Putamen (tissue), 1 donor: ENCODE data around the gene CELA2A.
A peak's percentile ranks its signal among the peaks of the same experiment; 100 is the strongest.
"Not testable (repeated sequence)": the region's sequence is repeated elsewhere in the genome, so short reads cannot be mapped to it uniquely, and the experiment has no call there.

Experiments
- DNase-seq: peaks from one replicate; pipeline ENCODE4 v3.0.0-alpha.2; 2016; ENCODE audit warnings: low spot score

CELA2A gene

DNA sequence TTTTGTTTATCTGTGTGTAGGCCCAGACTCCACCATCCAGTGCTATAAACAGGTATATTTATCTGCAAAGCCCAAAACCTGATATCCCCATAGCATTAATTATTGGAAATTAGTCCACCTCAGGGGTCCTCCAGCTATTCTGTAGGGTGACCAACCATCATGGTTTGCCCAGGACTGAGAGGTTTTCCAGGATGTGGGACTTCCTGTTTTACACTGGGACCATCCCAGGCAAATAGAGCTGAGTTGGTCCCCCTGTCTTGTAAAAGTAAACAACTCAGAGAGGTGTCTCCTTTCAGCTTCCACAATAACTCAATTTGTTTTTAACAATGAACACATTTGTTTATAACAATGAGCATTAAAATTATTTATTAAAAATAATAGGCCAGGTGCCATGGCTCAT, 11.6 kb downstream of the CELA2A start:
- no peak for DNase-seq

DNA sequence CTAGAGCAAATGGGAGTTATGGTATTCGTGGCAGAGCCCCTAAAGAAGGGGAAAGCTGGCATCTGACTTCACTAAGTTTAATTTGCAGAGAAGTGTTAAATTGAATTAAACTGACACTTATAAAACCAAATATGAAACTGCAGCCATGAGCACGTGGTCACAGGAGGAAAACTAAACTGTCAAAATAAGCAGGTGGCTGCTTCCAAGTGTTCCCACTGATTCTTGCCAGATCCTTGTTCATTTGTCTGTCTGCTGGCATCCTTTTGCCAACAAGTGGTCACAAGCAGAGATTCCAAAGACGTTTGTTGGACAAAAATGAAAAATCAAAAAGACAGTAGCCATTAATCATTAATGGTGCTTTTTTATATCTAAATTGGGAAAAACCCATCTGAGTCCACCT, 12.8 kb downstream of the CELA2A start:
- DNase-seq: no peak

DNA sequence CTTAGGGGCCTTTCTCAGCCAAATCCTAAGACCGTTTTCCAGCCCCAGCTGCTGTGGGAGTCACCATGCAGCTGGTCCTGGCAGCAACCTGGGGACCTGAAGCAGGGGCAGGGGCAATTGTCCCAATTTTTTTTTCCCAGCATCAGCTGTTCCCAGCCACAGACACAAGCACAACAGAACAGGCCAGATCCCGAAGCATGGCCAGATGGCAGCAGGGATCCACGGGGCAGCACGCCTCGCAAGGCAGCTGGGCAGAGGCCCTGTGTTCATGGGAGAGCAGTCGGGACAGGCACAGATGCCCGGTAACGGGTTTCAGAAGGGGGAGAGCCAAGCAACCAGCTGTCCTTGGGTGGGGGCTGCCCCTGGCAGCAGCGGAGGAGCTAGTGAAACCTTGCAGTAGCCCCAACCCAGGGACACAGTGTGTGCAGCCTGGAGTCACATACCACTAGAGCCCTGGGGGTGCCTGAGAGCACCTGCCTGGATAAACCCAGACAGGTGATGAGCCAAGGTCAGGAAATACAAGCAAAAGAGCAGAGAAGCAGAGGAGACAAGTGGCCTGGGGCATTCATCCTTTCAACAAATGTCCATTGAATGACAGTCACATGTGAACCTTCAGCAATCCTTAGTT, 13.4 kb downstream of the CELA2A start:
- not testable (repeated sequence) for DNase-seq

DNA sequence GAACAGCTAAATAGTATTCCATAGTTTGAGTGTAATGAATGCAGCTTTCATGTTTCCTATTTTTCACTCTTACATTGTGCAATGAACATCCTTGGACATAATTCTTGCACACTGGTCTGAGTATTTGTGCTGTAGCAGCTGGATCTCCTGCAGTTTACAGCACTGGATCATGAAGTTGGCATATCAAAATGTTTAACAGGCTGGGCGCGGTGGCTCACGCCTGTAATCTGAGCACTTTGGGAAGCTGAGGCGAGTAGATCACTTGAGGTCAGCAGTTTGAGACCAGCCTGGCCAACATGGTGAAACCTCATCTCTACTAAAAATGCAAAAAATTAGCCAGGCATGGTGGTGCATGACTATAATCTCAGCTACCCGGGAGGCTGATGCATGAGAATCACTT, 14.5 kb downstream of the CELA2A start:
- not testable (repeated sequence) for DNase-seq

DNA sequence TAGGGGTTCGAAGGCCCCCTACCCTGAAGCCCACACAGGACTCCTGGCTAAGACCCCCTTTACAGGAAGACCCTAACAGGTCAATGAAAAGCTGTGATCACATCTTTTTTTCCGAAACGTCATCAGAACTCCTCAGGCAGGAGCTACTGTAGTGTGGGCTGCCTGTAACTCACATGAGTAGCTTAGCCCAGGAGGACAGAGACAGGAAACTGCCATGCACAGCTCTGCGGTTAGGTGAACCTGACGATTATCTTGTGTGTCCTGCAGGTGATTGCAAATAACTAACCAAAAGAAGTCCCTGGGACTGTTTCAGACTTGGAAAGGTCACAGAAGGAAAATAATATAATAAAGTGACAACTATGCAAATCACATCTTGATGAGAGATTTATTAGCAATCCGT, 15.2 kb downstream of the CELA2A start:
- not testable (repeated sequence) for DNase-seq

DNA sequence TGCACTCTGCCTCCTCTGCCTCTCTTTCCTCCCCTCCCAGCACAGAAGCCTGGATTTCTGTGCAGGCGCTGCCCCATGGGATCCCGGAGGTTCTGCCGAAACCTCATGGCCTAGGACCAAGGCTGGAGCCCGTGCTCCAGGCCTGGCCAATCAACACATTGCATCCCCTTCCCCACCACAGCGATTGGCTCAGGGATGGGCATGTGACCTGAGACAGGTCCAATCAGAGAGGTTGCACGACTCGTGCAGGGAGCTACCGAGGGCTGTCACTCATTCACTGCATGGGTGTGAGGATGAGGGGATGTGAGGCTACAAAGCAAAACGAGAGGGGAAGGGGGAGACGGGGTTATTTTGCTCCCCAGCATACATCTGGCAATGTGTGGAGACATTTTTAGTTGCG, 16.1 kb downstream of the CELA2A start:
- no peak for DNase-seq

DNA sequence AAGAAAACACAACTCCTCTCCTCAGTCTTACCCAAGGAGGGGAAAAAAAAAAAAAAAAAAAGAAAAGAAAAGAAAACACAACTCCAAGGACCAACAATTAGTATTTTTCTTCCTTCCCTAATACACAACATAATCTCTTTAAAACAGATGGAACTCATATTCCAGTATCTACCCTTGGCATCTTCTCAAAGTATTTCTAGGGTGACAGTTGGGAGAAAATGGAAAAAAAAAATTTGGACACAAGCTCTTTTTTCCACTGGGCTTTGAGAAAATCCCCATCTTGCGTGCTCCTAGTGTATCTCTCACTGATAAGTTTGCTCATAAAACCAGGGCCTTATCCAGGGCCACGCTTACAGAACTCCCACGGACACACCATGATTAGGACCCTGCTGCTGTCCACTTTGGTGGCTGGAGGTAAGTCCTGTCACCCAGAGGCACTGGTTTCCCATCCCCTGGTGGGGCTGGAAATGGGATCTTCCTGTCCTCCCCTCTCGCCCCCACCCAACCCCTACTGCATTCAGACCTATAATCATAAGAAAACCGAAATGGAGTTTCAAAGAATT, 19.3 kb downstream of the CELA2A start, which contains the start of gene CELA2B:
Gene CELA2B (plus strand): TSS at position 353 of the 563 bp plus-strand sequence. CDS start 22 bp downstream, at position 375.
- no peak for DNase-seq

DNA sequence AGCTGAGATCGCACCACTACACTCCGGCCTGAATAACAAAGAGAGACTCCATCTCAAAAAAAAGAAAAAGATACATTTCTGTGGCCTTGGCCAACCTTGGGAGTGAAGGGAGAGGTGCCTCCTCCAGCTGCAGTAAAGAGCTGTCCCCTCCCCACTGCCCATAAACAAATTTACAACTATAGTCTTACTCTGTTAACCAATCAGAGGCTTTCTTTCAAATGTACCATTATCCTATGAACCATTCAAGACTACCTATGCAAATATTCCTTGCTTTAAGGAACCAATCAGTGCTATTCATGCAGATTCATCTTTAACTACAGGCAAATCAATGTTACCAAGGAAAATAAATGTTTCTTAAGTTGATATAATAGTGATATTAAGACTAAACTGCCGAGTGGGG, 20.4 kb downstream of the CELA2A start:
- no peak for DNase-seq

DNA sequence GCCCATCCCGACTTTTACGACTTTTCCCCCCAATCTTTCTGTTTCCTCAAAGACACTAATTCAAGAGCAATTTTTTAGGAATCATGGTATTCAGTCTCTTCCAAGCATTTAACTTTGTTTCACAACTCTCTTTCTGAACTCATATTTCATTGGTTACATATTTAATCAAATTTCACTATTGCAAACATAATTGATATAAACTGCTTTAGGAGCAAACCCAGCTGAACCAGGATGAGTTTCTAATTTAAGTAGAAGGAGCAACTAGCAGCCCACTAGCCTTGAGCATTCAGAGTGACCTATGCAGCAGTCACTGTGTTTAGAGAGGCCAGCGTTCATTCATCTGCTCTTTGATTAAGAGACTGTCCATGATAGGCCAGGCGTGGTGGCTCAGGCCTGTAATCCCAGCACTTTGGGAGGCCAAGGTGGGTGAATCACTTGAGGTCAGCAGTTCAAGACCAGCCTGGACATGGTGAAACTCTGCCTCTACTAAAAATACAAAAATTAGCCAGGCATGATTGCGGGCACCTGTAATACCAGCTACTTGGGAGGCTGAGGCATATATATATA, 21.2 kb downstream of the CELA2A start:
- DNase-seq: no peak

DNA sequence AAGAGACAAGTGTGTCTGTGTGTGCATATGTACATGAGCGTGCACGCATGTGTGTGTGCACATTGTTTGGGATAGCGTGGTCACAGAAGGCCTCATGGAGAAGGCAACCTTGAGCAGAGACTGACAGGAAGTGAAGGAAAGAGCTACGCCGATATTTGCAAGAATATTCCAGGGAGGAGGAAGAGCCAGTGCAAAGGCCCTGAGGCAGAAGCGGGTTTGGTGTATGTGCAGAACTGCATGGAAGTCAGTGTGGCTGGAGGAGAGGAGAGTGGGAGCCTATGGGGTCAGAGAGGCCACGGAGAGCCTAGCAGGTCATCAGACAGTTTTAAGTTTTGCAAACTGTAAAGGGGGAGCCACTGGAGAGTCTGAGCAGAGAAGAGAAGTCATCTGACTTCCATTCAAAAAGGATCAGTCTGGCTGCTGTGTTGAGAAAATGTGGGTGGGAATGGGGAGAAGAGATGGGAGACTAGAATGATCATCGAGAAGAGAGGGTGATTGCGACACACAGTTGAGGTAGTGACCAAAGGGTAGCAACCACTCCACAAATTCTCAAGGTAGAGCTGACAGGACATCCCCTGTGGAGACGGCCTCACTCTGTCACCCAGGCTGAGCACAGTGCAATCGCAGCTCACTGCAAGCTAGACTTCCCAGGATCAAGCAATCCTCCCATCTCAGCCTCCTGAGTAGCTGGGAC, 23.3 kb downstream of the CELA2A start:
- DNase-seq: no peak

DNA sequence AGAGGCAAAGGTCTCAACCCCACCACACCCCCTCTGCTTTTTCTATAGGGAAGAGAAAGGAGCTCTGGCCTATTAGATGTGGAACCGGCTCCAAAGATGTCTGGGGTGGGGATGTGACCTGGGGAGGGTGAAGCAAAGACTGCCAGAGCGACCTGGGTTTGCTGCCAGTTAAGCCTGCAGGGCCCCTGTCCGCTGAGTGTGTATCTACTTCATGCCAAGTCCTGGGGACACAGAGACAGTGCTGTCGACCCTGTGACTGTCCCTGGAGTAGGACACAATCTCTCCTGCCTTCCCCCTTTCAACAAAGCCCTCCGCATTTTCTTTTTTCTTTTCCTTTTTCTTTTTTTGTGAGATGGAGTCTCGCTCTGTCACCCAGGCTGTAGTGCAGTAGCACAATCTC, 25.9 kb downstream of the CELA2A start:
- DNase-seq: not testable (repeated sequence)

DNA sequence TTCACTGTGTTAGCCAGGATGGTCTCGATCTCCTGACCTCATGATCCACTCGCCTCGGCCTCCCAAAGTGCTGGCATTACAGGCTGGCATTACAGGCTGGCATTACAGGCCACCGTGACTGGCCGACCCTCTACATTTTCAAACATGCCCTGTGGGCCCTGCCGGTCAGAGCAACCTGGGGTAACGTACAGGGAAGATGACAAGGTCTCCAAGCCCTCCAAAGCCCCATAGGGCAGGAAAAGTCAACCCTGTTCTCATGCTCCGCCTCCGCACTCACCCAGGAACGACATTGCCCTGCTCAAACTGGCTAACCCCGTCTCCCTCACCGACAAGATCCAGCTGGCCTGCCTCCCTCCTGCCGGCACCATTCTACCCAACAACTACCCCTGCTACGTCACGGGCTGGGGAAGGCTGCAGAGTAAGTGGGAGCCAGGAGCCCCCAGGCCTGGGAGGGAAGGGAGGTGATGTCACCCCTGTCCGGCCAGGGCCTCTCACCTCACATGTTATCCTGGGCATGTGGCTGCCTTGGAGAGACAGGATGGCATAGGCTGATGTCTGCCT, 26.5 kb downstream of the CELA2A start:
- not testable (repeated sequence) for DNase-seq

DNA sequence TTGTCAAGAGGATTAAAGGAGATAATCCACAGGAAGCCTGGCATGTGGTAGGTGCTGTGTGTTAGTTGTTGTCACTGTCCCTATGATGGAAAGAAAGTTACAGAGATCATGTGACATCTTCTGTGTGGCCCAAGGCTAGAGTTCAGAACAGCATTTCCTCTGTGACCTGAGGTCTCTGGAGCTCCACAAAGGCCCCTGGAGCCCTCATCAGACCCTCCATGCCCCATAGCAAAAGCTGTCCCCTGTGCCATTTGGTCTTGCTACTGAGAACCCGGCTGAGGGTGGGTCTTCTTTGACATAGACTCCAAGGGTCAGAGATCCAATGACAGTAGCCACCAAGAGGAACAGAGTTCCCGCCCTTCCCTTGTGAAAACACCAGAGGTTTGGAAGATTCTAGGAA, 27.4 kb downstream of the CELA2A start:
- no peak for DNase-seq

DNA sequence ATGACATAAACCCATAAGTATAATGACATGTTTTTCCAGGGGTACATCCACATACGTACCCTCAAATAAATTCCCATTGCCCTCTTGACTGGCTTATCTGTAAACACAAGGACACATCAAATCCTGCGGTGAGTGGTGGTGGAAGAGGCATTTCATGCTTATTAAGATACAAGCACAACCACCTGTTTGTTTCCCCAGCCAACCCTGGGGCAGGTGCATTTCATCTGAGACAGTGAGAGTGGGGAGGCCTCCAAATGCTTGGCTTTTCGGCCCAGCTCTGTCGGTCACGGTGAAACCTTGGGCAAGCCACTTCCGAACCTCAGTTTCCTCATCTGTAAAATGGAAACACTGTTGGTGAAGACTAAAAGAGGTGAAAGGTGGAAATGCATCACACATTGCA, 27.9 kb downstream of the CELA2A start:
- not testable (repeated sequence) for DNase-seq

DNA sequence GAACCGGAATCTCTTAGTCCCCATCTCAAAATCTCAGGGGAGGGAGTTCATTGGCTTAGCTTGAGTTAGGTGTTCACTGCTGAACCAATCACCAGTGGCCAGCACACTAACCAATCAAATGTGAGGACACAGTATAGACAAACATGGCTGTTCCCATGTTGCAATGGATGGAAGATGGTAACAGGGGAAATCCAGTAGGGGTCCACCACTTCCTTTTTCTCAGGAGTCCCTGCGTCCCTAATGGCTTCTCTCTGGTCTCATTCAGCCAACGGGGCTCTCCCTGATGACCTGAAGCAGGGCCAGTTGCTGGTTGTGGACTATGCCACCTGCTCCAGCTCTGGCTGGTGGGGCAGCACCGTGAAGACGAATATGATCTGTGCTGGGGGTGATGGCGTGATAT, 29.1 kb downstream of the CELA2A start:
- DNase-seq: no peak

DNA sequence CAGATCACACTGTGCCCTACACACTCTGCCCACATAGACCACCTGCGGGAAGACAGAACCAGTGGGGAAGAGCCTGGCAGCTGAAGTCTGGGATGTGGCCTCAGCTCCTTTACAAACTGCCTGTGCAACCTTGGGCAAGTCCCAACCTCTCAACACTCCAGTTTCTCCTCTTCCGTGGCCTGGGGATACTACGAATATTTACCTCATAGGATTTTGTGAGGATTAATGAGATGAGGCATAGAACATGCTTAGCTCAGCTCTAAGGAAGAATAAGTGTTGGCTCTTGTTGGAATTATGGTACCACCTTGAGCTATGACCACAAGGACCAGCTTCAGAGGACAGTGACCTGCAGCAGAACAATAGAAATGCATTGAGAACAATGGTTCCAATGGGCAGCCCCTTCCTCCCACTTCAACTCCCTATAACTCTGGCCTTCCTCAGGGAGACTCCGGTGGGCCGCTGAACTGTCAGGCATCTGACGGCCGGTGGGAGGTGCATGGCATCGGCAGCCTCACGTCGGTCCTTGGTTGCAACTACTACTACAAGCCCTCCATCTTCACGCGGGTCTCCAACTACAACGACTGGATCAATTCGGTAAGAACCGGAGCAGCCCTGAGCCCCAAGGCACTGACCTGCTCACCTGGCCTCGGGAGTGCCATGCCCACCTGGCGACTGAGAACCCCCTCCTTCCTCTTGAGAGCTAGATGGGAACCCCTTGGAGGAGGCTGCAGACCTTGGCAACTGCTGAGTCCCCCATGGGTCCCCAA, 30.5 kb downstream of the CELA2A start:
- DNase-seq: not testable (repeated sequence)

DNA sequence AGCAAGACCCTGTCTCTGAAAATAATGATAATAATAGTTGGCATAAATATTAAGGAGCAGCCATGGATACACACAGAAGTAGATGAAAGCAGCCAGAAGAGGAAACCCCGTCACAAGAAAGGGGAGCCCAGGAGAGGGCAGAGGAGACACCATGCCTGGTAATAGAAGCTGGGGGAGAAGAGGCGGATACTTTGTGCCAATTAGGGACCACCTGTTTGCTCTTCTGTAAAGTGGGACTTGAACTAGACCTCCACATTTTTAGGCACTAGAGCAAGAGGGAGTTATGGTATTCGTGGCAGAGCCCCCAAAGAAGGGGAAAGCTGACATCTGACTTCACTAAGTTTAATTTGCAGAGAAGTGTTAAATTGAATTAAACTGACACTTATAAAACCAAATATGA, 31.8 kb downstream of the CELA2A start:
- no peak for DNase-seq

DNA sequence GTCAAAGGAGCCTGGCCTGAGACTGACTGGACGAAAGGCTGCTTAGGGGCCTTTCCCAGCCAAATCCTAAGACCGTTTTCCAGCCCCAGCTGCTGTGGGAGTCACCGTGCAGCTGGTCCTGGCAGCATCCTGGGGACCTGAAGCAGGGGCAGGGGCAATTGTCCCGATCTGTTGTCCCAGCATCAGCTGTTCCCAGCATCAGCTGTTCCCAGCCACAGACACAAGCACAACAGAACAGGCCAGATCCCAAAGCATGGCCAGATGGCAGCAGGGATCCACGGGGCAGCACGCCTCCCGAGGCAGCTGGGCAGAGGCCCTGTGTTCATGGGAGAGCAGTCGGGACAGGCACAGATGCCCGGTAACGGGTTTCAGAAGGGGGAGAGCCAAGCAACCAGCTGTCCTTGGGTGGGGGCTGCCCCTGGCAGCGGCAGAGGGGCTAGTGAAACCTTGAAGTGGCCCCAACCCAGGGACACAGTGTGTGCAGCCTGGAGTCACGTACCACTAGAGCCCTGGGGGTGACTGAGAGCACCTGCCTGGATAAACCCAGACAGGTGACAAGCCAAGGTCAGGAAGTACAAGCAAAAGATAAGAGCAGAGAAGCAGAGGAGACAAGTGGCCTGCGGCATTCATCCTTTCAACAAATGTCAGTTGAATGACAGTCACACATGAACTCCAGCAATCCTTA, 32.7 kb downstream of the CELA2A start:
- DNase-seq: peak; percentile 22

DNA sequence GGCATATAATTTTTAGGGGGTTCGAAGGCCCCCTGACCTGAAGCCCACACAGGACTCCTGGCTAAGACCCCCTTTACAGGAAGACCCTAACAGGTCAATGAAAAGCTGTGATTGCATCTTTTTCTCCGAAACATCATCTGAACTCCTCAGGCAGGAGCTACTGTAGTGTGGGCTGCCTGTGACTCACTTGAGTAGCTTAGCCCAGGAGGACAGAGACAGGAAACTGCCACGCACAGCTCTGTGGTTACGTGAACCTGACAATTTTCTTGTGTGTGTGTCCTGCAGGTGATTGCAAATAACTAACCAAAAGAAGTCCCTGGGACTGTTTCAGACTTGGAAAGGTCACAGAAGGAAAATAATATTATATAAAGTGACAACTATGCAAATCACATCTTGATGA, 34.5 kb downstream of the CELA2A start:
- not testable (repeated sequence) for DNase-seq

DNA sequence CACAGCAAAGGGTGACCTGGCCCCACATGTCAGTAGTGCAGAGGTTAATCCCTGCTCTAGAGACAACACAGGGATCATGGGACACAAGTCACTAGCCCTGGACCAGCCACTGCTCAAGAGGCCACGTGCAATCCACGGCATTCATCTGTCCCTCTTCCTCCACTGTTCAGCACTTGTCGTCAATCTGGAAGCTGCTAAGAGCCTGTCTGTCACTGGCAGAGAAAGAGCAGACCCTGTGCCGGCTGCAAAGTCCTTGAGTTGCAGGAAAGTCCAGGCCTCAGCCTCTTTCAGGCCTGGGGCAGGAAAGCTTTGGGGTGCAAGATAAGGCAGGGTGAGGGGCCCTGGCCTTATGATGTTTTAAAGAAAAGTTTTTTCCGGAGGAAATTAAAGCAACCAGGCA, 36.1 kb downstream of the CELA2A start:
- DNase-seq: no peak

DNA sequence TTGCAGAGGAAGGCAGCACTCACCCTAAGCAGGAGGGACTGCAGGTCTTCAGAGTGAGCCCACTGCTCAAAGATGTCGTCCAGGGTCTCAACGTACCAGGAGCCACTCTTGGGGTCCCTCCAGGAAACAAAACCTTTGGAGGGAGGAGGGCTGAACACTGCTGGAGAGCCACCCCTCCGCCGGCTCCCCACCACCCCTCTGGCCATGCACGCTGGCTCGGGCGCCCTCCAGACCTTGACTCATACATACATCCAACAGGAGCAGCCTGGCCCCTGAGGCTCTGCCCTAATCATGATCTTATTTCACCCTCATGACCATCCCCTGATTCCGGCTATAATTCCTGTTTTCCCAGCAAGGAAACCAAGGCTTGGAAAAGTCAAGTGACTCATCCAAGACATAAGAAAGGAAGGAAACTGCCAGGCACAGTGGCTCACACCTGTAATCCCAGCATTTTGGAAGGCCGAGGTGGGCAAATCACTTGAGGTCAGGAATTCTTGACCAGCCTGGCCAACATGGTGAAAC, 37.4 kb downstream of the CELA2A start:
- DNase-seq: no peak
